Measurements from ENCODE around the gene PARVA.

The PARVA gene

DNA sequence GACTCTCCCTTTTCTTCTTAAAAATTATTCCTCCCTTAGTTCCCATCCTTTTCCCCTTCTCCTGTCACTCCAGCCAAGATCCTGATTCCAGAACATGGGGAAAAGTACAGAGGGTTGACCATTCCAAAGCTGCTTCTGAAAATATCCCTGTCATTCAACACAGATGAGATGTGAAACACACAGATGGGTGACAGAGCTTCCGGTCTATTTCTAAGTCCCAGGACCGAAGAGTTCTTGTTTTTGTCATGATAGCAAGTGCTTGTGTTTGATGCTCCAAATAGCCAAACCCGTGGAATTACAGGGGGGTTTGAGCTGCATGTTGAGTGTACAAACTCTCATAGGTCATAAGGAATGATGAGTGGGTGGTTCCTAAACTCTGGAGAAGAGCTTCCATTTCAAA lies 57.9 kb downstream of the PARVA start:
- no peak for FAIRE-seq
- TF ChIP-seq POLR2AphosphoS5 (IDR thresholded peaks at IDR 0.05; ENCODE audit: low read depth, low read length) (no peak), SPI1 (IDR thresholded peaks at IDR 0.05; ENCODE audit: low read depth, low read length) (no peak), POU2F2 (IDR thresholded peaks at IDR 0.05; ENCODE audit: low read depth, low read length) (no peak)

GRCh38 chr11:12436266-12436665 lies 58.9 kb downstream of the PARVA start:
- no peak for TF ChIP-seq POLR2A (IDR thresholded peaks at IDR 0.05; ENCODE audit: low read depth, low read length)
- no peak for TF ChIP-seq POLR2AphosphoS5 (IDR thresholded peaks at IDR 0.05; ENCODE audit: low read depth, low read length)
- no peak for TF ChIP-seq PAX5 (IDR thresholded peaks at IDR 0.05; ENCODE audit: insufficient read depth, low read length, severe bottlenecking)
- no peak for TF ChIP-seq TAF1 (IDR thresholded peaks at IDR 0.05; ENCODE audit: low read depth, low read length)
- TF ChIP-seq SPI1 (IDR thresholded peaks at IDR 0.05; ENCODE audit: low read depth, low read length): no peak
- no peak for TF ChIP-seq POU2F2 (IDR thresholded peaks at IDR 0.05; ENCODE audit: low read depth, low read length)
- no peak for FAIRE-seq

More for the DNA sequence above, 57.9 kb downstream of the PARVA start:
- DNase-seq (ENCODE audit: insufficient read length, low spot score): no peak

GRCh38 chr11:12438291-12438690 lies 60.9 kb downstream of the PARVA start:
- no peak for TF ChIP-seq POLR2AphosphoS5 (IDR thresholded peaks at IDR 0.05; ENCODE audit: low read depth, low read length)
- no peak for TF ChIP-seq TAF1 (IDR thresholded peaks at IDR 0.05; ENCODE audit: low read depth, low read length)
- no peak for TF ChIP-seq POU2F2 (IDR thresholded peaks at IDR 0.05; ENCODE audit: low read depth, low read length)
- TF ChIP-seq SPI1 (IDR thresholded peaks at IDR 0.05; ENCODE audit: low read depth, low read length): no peak
- no peak for TF ChIP-seq POLR2A (IDR thresholded peaks at IDR 0.05; ENCODE audit: low read depth, low read length)
- no peak for TF ChIP-seq PAX5 (IDR thresholded peaks at IDR 0.05; ENCODE audit: insufficient read depth, low read length, severe bottlenecking)
- DNase-seq (ENCODE audit: insufficient read length, low spot score) (no peak), FAIRE-seq (no peak)

More at GRCh38 chr11:12436266-12436665, 58.9 kb downstream of the PARVA start:
- no peak for DNase-seq (ENCODE audit: insufficient read length, low spot score)

DNA sequence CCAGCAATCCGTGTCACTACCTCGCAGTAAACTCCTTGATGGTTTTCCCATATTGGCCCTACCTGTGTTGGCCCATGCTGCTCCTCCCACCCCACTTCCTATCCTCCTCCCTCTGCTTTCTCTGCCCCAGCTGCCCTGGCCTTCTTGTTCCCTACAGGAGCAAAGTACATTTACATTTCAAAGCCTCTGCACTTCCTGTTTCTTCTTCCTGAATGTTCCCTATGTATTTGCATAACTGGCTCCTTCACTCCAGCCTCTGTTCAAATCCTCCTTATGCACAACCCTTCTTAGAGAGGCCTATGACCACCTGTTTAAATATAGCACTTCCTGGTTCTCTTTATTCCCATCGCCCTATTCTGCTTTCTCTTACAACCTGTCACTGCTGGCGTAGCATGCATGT lies 62.2 kb downstream of the PARVA start:
- DNase-seq (ENCODE audit: insufficient read length, low spot score) (no peak), FAIRE-seq (no peak)
- TF ChIP-seq POLR2A (IDR thresholded peaks at IDR 0.05; ENCODE audit: low read depth, low read length): no peak
- TF ChIP-seq POU2F2 (IDR thresholded peaks at IDR 0.05; ENCODE audit: low read depth, low read length): no peak
- TF ChIP-seq TAF1 (IDR thresholded peaks at IDR 0.05; ENCODE audit: low read depth, low read length): no peak
- no peak for TF ChIP-seq SPI1 (IDR thresholded peaks at IDR 0.05; ENCODE audit: low read depth, low read length)
- no peak for TF ChIP-seq PAX5 (IDR thresholded peaks at IDR 0.05; ENCODE audit: insufficient read depth, low read length, severe bottlenecking)
- TF ChIP-seq POLR2AphosphoS5 (IDR thresholded peaks at IDR 0.05; ENCODE audit: low read depth, low read length): no peak

DNA sequence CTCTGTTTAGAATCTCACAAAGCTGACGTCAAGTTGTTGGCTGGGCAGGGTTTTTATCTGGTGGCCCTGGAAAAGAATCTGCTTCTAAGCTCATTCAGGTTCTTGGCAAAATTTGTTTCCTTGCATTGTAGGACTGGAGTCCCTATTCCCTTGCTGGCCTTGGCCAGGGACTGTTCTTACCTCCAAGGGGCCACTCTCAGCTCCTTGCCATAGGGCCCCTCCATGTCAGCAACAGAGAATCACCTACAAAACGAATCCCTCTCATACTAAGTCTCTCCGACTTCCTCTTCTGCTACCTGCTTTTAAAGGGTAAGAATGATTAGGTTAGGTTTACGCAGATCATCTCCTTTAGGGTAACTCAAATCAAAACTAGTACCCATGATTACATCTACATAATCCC lies 63.2 kb downstream of the PARVA start:
- FAIRE-seq (no peak), DNase-seq (ENCODE audit: insufficient read length, low spot score) (no peak)
- TF ChIP-seq POLR2AphosphoS5 (IDR thresholded peaks at IDR 0.05; ENCODE audit: low read depth, low read length) (no peak), TAF1 (IDR thresholded peaks at IDR 0.05; ENCODE audit: low read depth, low read length) (no peak), SPI1 (IDR thresholded peaks at IDR 0.05; ENCODE audit: low read depth, low read length) (no peak), PAX5 (IDR thresholded peaks at IDR 0.05; ENCODE audit: insufficient read depth, low read length, severe bottlenecking) (no peak), POU2F2 (IDR thresholded peaks at IDR 0.05; ENCODE audit: low read depth, low read length) (no peak), POLR2A (IDR thresholded peaks at IDR 0.05; ENCODE audit: low read depth, low read length) (no peak)

GRCh38 chr11:12441231-12441861 lies 64.0 kb downstream of the PARVA start:
- FAIRE-seq: no peak
- DNase-seq (ENCODE audit: insufficient read length, low spot score): no peak
- TF ChIP-seq POLR2AphosphoS5 (IDR thresholded peaks at IDR 0.05; ENCODE audit: low read depth, low read length): no peak
- no peak for TF ChIP-seq POLR2A (IDR thresholded peaks at IDR 0.05; ENCODE audit: low read depth, low read length)
- TF ChIP-seq TAF1 (IDR thresholded peaks at IDR 0.05; ENCODE audit: low read depth, low read length): no peak
- no peak for TF ChIP-seq POU2F2 (IDR thresholded peaks at IDR 0.05; ENCODE audit: low read depth, low read length)

DNA sequence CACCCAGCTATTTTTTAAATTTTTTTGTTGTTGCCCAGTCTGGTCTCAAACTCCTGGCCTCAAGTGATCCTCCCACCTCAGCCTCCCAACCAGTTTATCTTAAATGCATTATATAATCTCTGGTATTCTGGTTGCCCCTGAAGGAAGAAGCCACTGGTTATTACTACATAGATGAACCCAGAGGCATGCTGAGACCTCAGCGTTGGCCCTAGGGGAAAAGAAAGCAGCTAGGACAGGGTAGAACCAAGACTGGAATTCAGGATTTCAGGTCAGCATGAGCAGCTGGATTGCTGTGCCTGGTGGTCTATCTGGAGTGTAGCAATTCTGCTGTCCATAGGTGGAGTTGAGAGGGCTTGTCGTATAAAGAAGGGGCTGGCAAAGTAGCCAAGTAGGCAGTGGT lies 67.2 kb downstream of the PARVA start:
- DNase-seq (ENCODE audit: insufficient read length, low spot score) (no peak), FAIRE-seq (no peak)
- TF ChIP-seq SPI1 (IDR thresholded peaks at IDR 0.05; ENCODE audit: low read depth, low read length): no peak
- no peak for TF ChIP-seq TAF1 (IDR thresholded peaks at IDR 0.05; ENCODE audit: low read depth, low read length)

- no peak for TF ChIP-seq SPI1 (IDR thresholded peaks at IDR 0.05; ENCODE audit: low read depth, low read length)
- no peak for TF ChIP-seq POU2F2 (IDR thresholded peaks at IDR 0.05; ENCODE audit: low read depth, low read length)
- TF ChIP-seq TAF1 (IDR thresholded peaks at IDR 0.05; ENCODE audit: low read depth, low read length): no peak
- no peak for TF ChIP-seq PAX5 (IDR thresholded peaks at IDR 0.05; ENCODE audit: insufficient read depth, low read length, severe bottlenecking)
- no peak for TF ChIP-seq POLR2AphosphoS5 (IDR thresholded peaks at IDR 0.05; ENCODE audit: low read depth, low read length)
- no peak for TF ChIP-seq POLR2A (IDR thresholded peaks at IDR 0.05; ENCODE audit: low read depth, low read length)
- no peak for DNase-seq (ENCODE audit: insufficient read length, low spot score)
- FAIRE-seq: no peak
Measured at GRCh38 chr11:12445001-12445400, 67.6 kb downstream of the PARVA start.

DNA sequence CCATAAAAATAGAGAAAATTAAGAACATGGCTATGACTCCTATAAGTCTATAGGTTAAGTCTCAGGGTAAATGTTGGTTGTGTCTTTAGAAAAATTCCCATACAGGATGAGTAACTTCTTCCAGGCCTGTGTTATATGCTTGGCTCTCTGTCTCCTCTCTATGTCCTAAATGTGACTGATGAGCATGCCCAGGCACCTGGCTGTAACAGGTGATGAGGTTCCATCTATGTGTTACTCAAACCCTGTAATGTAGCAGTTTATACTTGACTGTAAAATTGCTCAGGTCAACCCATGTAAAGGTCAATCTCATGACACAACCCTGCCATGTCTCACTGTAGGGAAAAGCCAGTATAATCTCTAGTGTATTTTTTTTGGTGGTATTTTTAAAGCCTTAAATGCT lies 69.5 kb downstream of the PARVA start:
- FAIRE-seq: no peak
- TF ChIP-seq TAF1 (IDR thresholded peaks at IDR 0.05; ENCODE audit: low read depth, low read length): no peak
- no peak for TF ChIP-seq SPI1 (IDR thresholded peaks at IDR 0.05; ENCODE audit: low read depth, low read length)
- TF ChIP-seq POLR2A (IDR thresholded peaks at IDR 0.05; ENCODE audit: low read depth, low read length): no peak
- no peak for DNase-seq (ENCODE audit: insufficient read length, low spot score)

DNA sequence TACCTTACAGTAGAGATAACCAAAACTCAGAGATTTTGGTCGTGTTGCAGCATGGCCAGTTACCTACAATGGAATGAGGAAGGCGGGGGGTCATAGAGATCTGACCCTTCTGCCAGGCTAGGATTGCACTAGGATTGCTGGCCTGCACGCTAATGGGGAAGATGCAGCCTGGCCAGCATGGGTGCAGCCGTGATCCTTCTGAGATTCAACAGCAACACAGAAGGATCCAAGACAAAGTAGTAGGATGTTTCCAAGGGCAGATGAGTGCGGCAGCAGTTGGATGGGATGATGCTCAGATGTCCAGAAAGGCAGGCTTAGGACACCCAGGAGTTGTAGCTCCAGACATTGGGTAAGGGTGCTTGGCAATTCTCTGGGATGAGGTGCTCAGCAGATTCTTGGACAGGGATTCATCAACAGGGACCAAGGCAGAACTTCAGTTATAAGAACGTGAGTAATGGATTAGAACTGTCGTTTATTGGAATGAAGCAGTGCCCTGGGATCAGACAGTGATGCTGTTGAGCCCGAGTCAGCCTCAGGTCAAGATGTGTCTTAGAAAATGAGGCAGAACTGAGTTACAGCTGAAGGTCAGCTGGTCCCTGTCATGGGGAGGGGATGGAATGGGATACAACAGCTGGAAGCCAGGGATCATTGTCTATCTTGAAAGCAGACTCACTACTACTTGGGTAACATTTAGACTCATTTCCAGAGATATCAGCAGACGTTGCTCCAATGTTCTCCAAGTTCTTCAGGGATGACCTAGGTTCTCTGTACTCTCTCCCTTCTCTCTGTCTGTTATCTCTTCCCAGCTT lies 71.0 kb downstream of the PARVA start:
- FAIRE-seq: no peak
- DNase-seq (ENCODE audit: insufficient read length, low spot score): no peak
- no peak for TF ChIP-seq POLR2AphosphoS5 (IDR thresholded peaks at IDR 0.05; ENCODE audit: low read depth, low read length)

Measured in GM12891 (cell line).